EL (cell line): ENCODE data around the gene MMP11.

Source experiments
- DNase-seq: peaks from one replicate; pipeline ENCODE4 v3.0.0-alpha.2; 2016

The MMP11 gene

DNA sequence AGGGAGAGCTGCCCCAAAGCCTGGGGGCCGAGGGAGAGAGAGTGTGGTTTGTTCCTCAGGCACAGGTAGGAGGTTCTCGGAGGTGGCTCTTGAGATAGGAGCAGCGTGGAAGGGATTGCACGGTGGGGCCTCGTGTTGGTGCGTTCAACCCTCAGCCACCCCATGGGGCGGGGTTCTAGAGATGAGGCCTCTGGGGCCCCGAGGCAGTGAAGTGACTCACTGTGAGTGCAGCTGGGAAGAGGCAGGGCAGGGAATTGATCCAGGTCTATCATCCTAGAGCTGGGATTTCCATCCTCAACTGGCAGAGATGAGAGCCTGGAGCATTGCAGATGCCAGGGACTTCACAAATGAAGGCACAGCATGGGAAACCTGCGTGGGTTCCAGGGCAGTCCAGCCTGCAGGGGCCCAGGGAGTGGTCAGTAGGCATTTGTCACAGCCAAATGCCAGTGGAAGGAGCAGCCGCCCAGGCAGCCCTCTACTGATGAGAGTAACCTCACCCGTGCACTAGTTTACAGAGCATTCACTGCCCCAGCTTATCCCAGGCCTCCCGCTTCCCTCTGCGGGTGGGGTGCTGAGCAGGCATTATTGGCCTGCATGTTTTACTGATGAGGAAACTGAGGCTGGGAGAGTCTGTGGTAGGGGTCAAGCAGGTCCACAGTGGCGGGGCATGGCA, 9.0 kb downstream of the MMP11 start:
- DNase-seq = peak; percentile 93

DNA sequence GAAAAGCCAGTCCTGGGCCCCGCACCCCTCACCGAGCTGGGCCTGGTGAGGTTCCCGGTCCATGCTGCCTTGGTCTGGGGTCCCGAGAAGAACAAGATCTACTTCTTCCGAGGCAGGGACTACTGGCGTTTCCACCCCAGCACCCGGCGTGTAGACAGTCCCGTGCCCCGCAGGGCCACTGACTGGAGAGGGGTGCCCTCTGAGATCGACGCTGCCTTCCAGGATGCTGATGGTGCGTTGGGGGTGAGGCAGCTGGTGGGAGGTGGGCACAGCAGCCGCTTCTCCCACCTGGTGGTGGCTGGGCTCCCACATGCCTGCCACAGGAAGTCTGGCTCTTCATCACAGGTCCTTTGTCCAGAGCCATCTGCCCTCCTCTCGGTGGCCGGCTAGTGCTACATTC, 9.6 kb downstream of the MMP11 start:
- DNase-seq = no peak

DNA sequence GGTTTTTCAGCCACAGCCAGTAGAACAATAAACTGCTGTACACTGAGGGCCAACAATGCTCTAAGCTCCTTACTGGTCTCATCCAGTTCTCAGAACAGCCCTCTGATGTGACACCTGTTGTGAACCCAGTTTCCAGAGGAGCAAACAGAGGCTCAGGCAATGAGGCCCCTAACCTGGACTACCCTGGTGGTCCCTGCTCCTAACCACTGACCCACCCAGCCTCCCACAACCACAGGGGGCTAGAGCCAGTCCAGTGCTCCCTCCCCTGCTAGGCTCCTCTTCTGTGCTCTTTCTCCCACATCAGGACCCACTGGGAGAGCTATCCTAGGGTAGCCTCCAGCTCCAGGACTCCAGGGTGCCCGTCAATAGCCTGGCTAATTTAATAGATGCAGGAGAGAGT, 10.1 kb downstream of the MMP11 start:
- DNase-seq = no peak

DNA sequence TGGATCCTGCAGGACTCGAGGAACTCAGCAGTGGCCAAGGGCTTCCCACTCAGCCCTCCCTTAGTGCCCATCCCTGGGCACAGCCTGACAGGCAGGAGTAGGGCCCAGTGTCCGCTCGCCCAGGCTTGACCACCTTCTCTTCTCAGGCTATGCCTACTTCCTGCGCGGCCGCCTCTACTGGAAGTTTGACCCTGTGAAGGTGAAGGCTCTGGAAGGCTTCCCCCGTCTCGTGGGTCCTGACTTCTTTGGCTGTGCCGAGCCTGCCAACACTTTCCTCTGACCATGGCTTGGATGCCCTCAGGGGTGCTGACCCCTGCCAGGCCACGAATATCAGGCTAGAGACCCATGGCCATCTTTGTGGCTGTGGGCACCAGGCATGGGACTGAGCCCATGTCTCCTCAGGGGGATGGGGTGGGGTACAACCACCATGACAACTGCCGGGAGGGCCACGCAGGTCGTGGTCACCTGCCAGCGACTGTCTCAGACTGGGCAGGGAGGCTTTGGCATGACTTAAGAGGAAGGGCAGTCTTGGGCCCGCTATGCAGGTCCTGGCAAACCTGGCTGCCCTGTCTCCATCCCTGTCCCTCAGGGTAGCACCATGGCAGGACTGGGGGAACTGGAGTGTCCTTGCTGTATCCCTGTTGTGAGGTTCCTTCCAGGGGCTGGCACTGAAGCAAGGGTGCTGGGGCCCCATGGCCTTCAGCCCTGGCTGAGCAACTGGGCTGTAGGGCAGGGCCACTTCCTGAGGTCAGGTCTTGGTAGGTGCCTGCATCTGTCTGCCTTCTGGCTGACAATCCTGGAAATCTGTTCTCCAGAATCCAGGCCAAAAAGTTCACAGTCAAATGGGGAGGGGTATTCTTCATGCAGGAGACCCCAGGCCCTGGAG, 10.9 kb downstream of the MMP11 start:
- no peak for DNase-seq

DNA sequence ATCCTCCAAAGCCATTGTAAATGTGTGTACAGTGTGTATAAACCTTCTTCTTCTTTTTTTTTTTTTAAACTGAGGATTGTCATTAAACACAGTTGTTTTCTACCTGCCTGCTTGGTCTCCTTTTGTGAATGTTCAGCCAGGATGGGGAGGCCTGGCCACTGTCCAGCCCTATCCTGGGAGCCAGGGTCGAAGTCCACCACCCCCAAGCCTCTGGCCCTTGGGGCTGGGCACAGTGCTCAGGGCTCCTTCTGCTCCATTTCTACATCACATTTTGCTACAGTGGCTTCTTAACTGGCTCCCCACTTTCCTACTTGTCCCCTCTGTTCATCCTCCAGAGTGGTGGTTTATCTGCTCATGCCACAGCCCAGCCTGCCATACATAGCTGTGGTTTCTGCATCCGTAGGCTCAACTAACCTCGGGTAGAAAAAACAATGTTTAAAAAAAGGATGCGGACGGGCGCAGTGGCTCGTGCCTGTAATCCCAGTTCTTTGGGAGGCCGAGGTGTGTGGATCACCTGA, 11.6 kb downstream of the MMP11 start:
- DNase-seq = peak; percentile 76

DNA sequence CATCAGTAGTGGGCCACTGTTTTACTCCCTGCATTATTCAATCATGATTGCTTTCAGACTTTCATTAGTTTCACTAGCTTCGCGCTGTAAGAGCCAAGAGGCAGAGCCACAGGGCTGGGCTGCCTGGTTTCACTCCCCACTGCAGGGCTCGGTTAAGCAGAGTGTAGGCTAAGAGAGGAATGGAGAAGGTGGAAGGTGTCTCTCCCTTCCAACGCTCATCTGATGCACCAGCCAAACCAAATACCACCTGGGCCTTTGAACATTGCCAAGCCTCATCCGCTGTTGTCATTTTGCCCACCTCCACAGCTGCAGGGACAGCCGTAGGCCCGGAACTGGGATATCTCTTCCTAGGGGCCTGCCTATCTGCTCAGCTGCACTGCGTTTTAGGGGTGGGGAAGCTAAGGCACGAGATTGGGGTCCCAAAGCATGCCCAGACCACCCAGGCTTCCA, 13.6 kb downstream of the MMP11 start:
- no peak for DNase-seq

DNA sequence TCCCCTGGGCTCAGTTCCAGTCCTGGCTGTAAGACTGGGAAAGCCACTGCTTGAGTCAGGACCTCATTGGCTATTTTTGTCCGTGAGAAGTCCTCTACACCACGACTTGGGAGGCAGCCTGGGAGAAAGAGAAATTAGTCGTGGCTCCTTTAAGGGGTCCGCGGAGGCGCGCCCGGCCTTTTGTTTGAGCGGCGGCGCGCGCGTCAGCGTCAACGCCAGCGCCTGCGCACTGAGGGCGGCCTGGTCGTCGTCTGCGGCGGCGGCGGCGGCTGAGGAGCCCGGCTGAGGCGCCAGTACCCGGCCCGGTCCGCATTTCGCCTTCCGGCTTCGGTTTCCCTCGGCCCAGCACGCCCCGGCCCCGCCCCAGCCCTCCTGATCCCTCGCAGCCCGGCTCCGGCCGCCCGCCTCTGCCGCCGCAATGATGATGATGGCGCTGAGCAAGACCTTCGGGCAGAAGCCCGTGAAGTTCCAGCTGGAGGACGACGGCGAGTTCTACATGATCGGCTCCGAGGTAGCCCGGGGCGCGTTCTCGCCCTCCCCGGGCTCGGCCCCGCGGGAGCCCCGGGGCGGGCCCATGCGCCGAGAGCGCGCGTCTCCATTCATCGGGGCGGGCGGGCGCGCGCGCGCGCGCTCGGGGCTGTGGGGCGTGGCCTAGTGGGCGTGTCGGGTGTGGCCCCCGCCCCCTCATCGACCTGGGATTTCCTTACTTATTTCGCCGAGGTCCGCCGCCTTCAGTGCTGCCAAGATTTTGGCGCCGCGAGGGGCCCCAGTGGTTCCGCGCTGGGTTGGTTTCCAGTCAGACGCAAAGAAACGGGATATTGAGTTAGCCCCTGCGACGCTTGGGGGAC, 14.3 kb downstream of the MMP11 start, which contains the start of gene SMARCB1:
TSS of gene SMARCB1 (plus strand) at position 215 of the 848 bp plus-strand sequence. CDS start at position 419, 204 bp downstream.
- peak; percentile 89 for DNase-seq

DNA sequence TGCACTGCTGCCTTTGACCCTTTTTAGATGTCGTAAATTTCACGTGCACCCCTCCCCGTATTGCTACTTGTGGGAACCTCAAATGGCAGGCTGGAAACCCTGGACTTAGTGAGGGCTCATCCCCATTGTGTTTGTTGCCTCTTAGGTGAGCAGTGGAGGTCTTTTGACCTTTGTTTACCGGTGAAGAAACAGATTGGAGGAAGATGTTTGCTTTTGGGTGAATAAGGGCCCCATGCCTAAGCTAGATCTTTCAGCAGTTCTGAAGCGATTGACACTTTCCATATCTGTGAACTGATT, 14.9 kb downstream of the MMP11 start:
- DNase-seq = no peak

DNA sequence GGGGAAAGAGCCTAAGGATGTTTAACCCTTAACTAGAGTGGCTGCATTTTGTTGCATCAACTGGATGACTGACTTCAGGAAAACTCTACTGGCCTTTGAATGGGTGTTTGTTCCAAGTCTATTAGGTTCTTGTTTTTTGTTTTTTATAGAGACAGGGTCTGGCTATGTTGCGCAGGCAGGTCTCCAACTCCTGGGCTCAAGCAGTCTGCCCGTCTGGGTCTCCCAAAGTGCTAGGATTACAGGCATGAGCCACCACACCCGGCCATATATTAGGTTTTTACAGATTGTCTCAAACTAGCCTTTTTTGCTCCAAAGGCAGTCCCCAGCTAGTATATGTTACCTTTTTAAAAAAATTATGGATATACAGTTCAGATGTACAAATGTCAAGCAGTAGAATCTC, 15.3 kb downstream of the MMP11 start:
- DNase-seq = no peak

DNA sequence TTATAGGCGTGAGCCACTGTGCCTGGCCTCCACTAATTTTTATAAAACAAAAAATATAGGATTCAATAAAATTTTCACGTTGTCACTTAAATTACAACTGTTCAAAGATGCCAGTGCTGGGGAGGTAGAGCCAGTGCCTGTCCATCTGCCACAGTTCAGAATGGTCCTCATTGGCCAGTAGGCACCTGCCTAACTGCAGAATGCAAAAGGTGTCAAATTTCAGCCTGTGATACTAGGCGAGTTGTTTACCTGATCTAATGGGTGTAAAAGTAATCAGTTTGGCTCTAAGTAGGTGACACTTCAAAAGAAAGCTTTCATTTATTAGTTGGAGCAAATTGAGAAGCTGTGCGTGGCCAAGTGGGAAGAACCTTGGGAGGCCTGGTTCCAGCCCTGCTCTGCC, 16.5 kb downstream of the MMP11 start:
- no peak for DNase-seq

DNA sequence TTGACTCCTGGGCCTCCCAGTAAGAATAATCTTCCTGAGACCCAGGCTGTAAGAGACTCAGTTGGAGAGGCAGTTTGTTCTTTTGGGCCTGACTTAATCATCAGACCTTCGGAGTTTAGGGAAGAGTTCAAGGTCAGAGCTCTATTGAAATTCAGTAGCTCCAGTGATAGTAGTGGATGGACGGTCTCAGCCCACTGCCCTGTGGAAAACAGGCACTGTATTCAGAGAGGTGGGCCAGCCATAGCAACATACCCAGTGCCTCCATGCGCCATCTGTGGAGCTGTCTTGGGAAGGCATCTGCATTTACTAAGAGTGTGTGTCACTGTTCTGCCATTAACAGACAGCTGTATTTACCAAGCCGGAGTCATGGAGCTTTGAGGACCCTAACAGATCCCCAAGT, 17.0 kb downstream of the MMP11 start:
- no peak for DNase-seq

DNA sequence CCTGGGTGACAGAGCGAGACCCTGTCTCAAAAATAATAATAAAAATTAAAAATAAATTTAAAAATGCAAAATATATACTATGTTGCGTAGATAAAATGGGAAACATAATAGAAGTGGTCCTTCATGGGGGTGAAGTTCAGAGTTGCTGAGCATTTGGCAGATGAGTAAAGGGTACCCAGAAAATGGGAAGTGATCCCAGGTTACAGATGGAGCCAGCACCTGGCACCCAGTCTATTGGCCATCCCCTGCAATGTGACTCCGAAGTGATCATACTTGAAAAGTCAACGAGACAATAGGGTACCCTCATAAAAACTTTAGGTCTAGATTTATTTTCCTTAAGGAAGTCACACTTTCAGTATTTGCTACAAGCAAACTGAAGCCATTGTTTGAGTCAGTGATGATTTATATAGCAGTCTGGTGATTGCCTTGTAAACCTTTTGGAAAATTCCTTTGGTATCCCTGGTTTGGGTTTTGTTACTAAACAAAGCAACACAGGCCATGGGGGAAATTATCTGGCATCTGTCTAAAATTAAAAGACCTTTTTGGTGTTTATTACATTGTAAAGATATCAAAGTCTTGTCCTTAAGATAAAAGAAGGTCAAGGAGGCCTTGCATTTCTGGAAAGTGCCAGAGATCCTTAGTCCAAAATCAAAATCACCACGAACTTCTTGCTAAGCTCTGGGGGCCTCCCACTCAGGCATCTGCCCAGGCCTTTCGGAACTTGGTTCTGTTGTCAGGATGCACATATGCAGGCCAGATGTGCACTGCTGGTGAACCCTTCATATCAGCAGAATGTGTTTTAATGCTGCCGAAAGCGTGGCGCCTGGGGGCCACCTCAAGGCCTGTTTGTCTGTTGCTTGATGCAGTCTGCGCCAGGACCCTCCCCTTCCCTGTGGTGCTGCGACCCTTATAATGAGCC, 18.4 kb downstream of the MMP11 start:
- peak; percentile 38 for DNase-seq

DNA sequence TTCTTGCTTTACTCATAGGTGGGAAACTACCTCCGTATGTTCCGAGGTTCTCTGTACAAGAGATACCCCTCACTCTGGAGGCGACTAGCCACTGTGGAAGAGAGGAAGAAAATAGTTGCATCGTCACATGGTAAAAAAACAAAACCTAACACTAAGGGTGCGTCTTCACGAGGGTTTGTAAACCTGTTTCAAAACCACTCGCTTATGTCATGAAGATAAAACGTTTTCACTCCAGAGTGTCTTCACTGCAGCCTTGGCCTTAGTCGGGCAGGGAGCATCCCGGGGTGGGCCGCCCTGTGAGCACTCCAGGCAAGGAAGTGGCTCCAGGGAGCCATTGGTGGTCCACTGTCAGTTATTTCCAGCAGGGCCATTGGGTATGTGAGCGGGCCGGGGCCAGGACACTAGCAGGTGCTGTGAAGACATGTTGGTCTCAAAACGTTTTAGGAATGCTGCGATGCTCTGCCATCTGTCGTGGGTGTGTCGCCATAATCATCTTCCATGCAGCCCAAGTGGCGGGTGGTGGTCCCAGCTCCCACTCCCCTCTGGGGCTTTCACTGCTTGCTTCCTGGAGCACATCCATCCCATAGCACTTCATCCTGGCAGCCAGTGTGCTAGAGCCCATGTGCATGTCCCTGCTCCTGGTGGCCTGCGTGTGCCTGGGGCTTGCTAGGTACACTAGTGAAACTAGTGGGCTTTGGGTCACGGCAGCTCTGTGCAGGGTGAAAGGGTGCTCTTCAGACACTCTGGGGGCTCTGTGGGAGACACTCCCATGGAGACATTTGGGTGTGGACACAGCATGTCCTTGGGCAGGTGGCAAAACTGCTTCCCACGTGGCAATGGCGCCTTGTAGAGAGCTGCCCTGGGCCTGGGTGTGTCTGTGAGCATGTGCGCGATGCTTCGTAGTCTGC, 19.3 kb downstream of the MMP11 start:
- DNase-seq = no peak

DNA sequence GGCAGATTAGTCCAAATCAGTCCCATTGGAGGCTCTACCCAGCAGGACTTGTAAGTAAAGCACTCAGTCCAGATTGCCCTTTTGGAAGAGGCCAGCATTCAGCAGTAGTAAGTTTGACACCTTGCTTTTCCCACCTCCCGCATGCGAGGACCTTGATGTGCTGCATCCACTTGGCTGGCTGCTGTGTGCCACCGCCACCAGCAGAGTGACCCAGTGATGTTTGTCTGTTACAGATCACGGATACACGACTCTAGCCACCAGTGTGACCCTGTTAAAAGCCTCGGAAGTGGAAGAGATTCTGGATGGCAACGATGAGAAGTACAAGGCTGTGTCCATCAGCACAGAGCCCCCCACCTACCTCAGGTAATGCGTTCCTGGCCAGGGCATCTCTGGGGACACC, 20.7 kb downstream of the MMP11 start:
- DNase-seq = no peak

DNA sequence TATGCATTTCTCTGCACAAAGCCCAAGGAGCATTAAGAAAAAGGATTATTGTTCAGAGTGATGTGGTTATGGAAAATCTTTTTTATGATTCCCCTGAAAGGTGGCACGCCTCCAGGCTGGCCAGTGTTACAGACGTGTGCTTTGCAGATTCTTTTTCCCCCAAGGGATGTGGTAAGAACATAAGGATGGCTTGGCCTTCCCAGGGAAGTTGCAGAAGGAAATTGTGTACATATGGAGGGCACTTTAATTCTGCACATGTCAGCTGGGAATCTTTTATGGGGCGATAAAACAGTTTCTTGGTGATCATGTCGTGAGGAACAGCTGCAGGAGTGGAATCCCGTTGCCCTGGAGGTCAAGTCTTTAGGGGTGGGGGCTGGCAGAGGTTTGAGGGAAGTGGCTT, 23.8 kb downstream of the MMP11 start:
- no peak for DNase-seq

DNA sequence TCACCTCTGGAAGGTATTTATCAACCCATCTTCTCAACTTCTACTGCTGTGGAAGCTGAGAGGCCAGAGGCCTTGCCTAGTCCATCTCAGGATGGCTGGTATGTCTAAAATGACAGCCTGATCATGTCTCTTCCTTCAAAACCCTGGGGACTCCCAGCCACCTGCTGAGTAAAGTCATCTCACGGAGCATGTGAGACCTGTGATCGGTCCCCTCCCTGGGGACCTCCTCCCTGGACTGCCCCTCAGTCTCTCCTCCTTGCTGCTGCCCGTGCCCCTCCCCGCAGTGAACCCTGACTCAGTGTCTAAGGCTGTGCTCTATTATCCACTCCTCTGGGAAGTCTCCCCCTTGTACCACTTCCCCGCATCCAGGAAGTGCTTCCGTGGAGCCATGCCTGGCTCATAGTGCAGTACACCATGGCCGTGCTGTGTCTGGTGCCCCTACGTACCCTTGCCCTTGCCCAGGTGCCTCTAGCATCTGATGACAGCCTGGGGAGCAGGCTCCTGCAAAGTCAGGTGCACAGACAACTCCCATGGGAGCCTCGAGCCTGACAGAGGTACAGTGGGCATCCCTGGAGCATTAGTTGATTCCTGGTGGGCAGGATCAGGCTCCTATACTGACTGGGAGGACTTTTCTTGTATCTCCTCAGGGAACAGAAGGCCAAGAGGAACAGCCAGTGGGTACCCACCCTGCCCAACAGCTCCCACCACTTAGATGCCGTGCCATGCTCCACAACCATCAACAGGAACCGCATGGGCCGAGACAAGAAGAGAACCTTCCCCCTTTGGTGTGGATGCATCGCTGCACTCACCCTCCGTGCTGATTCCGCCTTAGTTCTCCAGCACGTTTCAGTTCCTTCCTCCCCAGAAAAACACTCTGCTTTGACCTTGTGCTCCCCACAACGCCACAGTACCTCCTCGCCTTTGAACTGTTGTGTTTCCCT, 27.9 kb downstream of the MMP11 start:
- no peak for DNase-seq

DNA sequence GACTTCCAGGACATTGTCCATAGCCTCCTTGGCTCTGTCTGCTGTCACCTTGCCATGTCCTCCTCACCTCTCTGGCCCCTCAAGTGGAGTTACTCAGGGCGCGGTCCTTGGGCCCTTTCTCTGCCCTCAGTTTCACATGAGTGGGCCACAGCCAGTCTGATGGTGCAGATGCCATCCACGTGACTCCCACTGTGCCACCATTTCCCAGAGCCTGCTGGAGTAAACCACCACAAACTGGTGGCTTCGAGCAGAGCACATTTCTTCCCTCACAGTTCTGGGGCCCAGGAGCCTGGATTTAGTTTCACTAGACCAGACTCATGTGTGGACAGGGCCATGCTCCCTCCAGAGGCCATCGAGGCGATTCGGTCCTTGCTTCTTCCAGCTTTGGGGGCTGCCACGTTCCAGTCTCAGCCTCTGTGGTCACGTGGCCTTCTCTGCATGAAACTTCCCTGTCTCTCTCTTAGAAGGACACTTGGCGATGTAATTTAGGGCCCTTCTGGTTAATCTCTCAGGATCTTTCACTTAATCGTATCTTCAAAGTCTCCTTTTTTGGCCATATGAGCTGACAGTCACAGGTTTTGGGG, 28.7 kb downstream of the MMP11 start:
- no peak for DNase-seq

DNA sequence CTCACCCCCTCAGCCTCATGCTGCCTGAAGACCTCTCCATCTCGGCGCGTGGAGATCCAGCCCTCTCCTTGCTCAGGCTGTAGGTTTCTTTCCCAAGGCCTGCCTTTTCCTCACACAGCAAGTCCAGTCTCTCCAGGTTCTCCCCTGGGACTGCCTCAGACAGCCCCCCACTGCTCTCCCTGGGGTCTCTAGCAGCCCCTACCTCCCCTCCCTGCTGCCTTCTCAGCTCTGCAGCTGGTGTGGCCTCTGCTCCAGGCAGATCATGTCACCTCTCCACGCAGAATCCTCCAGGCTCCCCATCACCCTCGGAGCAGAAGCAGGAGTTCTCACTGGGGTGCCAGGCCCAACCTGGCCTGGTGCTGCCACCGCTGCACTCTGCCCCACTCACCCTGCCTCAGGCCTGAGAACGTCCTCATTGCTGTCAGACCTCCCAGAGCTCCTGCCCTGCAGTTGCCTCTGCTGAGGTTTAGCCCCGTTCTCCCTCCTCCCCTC, 29.3 kb downstream of the MMP11 start:
- no peak for DNase-seq
